HEK293T (cell line): ENCODE measurements around the gene ZNF516.

Experiments used
- ARNT ChIP-seq: fragments of 450-650 bp; IDR thresholded peaks from 2 replicates; pipeline ENCODE4 v1.6.1; 2017; ENCODE audit warnings: mild to moderate bottlenecking
- BHLHE40 ChIP-seq: fragments of 450-650 bp; IDR thresholded peaks from 2 replicates; pipeline ENCODE4 v1.6.1; 2016; ENCODE audit warnings: mild to moderate bottlenecking, moderate library complexity, borderline replicate concordance
- ELF4 ChIP-seq: fragments of 450-650 bp; IDR thresholded peaks from 2 replicates; pipeline ENCODE4 v1.6.1; 2017; ENCODE audit warnings: antibody characterized with exemption
- FOXK2 ChIP-seq: fragments of 450-650 bp; IDR thresholded peaks from 2 replicates; pipeline ENCODE4 v1.6.1; 2016; ENCODE audit warnings: mild to moderate bottlenecking
- FOXM1 ChIP-seq: fragments of 450-650 bp; IDR thresholded peaks from 2 replicates; pipeline ENCODE4 v1.6.1; 2017; ENCODE audit warnings: mild to moderate bottlenecking, borderline replicate concordance
- HDGF ChIP-seq: fragments of 450-650 bp; IDR thresholded peaks from 2 replicates; pipeline ENCODE4 v1.6.1; 2017; ENCODE audit warnings: antibody characterized with exemption, borderline replicate concordance
- L3MBTL2 ChIP-seq: fragments of 450-650 bp; conservative IDR thresholded peaks from 2 replicates; pipeline ENCODE4 v1.6.1; 2016; ENCODE audit warnings: mild to moderate bottlenecking
- LEF1 ChIP-seq: fragments of 450-650 bp; IDR thresholded peaks from 2 replicates; pipeline ENCODE4 v1.6.1; 2017; ENCODE audit warnings: mild to moderate bottlenecking, borderline replicate concordance
- NFRKB ChIP-seq: fragments of 450-650 bp; IDR thresholded peaks from 2 replicates; pipeline ENCODE4 v1.6.1; 2016; ENCODE audit warnings: mild to moderate bottlenecking, moderate library complexity
- SP1 ChIP-seq: fragments of 450-650 bp; IDR thresholded peaks from 2 replicates; pipeline ENCODE4 v1.6.1; 2017
- SUZ12 ChIP-seq: fragments of 450-650 bp; IDR thresholded peaks from 2 replicates; pipeline ENCODE4 v1.6.1; 2016; ENCODE audit warnings: mild to moderate bottlenecking
- TARDBP ChIP-seq: fragments of 450-650 bp; IDR thresholded peaks from 2 replicates; pipeline ENCODE4 v1.6.1; 2016
- TF ChIP-seq, protein P1 (sequence below): fragments of 450-650 bp; IDR thresholded peaks from 2 replicates; pipeline ENCODE4 v1.6.1; 2016

DNA sequence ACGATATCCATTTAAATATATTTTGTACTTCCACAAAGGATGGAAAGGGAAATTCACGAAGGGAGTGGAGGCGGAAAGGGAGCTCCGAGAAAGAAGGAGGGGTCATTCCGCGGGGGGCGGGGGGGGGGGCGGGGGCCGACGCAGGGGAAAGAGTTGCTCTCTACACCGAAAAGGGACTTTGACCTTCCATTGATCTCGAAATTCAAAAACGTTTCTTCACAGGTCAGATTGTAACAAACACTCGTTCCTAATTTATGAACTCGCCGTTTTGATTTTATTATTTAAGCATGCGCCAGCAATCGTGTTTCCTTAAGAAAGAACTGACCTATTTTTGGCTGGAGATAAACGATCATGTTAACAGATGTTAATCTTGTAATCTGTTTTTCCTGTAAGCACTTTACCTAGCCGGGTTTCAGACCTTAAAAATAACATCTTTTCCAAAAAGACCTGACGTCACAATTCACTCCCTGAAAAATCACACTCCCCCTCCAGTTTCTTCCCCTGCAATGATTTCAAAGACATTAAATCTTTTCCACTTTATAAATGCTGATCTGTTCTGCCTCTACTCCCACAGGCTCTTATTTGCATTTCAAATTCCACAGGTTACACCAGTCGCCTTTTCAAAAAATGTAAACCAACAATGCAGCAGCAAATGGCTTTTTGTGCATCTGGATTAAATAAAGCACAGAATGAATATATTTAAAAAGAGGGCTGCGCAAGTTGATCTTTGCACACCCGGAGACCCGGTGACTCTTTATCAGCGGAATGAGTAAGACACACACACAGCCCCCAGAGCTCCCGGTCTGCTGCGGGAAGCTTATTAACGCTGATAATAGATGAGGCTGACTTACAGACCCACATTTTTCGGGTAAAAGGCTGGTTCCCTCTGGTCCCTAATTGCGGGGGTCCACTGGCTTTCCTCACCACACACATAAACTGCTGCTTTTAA lies 1.6 kb downstream of the ZNF516 start:
- no peak for TF ChIP-seq ELF4
- TF ChIP-seq FOXM1: no peak
- TF ChIP-seq, protein P1, sequence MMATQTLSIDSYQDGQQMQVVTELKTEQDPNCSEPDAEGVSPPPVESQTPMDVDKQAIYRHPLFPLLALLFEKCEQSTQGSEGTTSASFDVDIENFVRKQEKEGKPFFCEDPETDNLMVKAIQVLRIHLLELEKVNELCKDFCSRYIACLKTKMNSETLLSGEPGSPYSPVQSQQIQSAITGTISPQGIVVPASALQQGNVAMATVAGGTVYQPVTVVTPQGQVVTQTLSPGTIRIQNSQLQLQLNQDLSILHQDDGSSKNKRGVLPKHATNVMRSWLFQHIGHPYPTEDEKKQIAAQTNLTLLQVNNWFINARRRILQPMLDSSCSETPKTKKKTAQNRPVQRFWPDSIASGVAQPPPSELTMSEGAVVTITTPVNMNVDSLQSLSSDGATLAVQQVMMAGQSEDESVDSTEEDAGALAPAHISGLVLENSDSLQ: no peak
- TF ChIP-seq SP1: no peak
- no peak for TF ChIP-seq LEF1
- no peak for TF ChIP-seq NFRKB
- no peak for TF ChIP-seq SUZ12
- TF ChIP-seq ARNT: no peak
- TF ChIP-seq FOXK2: no peak
- no peak for TF ChIP-seq BHLHE40
- no peak for TF ChIP-seq HDGF
- TF ChIP-seq L3MBTL2: no peak
- no peak for TF ChIP-seq TARDBP
